Measurements from ENCODE around the gene HSP90AA1. TPM values are rescaled to one million over a fixed set of nuclear protein-coding genes. Genes with fewer than 3 reads are reported as not detected.
"Not testable (repeated sequence)": the region's sequence is repeated elsewhere in the genome, so short reads cannot be mapped to it uniquely, and the experiment has no call there.

The HSP90AA1 gene
- total RNA-seq, 2 experiments from 2014 or later, result 1,101 to 1,115 TPM

DNA sequence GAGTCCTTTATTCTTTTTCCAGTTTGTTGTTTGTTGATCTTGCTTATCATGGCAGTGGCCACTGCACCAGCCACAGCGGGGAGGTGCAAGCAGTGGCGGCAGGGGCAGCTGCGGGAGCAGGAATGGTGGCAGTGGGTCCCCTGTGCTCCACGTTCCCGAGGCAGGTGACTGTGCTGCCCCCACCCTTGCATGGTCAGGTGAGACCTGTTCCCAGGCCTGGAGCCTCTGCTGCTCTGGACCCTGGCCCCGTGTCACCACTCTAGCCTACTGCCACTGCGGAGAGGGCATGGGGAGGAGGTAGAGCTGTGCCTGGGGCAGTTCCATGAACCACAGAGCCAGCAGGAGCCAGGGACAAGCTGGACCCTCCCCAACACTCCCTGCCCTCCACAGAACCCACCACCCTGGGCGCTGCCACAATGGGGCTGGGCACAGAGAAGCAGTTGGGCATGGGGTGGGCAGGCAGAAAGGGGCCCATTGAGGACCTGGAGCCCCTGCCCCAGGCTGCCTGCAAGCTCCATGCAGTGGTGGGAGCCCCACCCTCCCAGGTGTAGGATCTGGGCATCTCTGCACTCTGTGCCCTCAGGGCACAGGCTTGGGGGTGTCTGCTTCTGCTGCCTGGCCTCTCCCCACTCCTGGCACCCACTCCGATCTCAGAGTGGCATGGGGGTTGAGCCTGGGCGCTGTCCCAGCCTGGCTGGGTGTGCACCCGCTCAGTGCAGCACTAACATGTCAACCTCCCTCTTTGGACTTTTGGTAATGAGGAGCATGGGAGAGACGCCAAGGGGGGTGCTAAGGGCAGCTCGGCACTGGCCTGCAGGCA lies 29.7 kb upstream of the HSP90AA1 start:
- Mint-ChIP-seq H3K27me3 (no peaks in the 10 kb centered on the region), H3K4me3 (no peak overlapping the region), H3K4me1 (ENCODE audit: low read depth) (no peaks in the 10 kb centered on the region), H3K9me3 (no peaks in the 10 kb centered on the region), H3K36me3 (ENCODE audit: low read depth) (peaks cover 3% of the 10 kb centered on the region), H3K27ac (no peak overlapping the region)
- ChIA-PET POLR2A (interaction anchor here (0.6 kb wide), 1 partner anchor 178 kb away, joined by 5 read pairs; no protein-coding TSS in a partner anchor), CTCF (interaction anchor here (1.3 kb wide), 1 partner anchor 21 kb away, joined by 3 read pairs; no protein-coding TSS in a partner anchor)
- DNase-seq (no peak), ATAC-seq (no peak)
- intact Hi-C loops (cut with micrococcal nuclease), result no loop called here
- TF ChIP-seq, protein P1, sequence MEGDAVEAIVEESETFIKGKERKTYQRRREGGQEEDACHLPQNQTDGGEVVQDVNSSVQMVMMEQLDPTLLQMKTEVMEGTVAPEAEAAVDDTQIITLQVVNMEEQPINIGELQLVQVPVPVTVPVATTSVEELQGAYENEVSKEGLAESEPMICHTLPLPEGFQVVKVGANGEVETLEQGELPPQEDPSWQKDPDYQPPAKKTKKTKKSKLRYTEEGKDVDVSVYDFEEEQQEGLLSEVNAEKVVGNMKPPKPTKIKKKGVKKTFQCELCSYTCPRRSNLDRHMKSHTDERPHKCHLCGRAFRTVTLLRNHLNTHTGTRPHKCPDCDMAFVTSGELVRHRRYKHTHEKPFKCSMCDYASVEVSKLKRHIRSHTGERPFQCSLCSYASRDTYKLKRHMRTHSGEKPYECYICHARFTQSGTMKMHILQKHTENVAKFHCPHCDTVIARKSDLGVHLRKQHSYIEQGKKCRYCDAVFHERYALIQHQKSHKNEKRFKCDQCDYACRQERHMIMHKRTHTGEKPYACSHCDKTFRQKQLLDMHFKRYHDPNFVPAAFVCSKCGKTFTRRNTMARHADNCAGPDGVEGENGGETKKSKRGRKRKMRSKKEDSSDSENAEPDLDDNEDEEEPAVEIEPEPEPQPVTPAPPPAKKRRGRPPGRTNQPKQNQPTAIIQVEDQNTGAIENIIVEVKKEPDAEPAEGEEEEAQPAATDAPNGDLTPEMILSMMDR (IDR thresholded peaks at IDR 0.05), result no peak

DNA sequence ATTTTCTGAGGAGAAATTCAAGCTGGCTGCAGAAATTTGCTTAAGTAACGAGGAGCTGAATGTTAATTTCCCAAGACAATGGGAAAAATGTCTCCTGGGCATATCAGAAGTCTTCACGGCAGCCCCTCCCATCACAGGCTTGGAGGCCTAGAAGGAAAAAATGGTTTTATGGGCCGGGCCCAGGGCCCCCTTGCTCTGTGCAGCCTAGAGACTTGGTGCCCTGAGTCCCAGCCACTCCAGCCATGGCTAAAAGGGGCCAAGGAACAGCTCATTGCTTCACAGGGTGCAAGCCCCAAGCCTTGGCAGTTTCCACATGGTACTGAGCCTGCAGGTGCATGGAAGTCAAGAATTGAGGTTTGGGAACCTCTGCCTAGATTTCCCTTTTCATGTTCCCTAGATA lies 24.3 kb upstream of the HSP90AA1 start:
- H3K4me3 Mint-ChIP-seq, result no peak overlapping the region
- no peaks in the 10 kb centered on the region for H3K4me1 Mint-ChIP-seq (ENCODE audit: low read depth)
- CTCF ChIA-PET, result interaction anchor here (1.0 to 2.4 kb wide), 2 partner anchors 15 to 105 kb away, joined by 3 to 10 read pairs; no protein-coding TSS in a partner anchor
- TF ChIP-seq, protein P1 (IDR thresholded peaks at IDR 0.05), result no peak
- H3K27ac Mint-ChIP-seq, result no peak overlapping the region
- intact Hi-C loops (cut with micrococcal nuclease), result no loop called here
- no peaks in the 10 kb centered on the region for H3K36me3 Mint-ChIP-seq (ENCODE audit: low read depth)
- no peak for ATAC-seq
- POLR2A ChIA-PET, result interaction anchor here (1.2 kb wide), 1 partner anchor 133 kb away, joined by 3 read pairs; no protein-coding TSS in a partner anchor
- no peak for DNase-seq
- peaks cover 5% of the 10 kb centered on the region for H3K9me3 Mint-ChIP-seq
- no peaks in the 10 kb centered on the region for H3K27me3 Mint-ChIP-seq

DNA sequence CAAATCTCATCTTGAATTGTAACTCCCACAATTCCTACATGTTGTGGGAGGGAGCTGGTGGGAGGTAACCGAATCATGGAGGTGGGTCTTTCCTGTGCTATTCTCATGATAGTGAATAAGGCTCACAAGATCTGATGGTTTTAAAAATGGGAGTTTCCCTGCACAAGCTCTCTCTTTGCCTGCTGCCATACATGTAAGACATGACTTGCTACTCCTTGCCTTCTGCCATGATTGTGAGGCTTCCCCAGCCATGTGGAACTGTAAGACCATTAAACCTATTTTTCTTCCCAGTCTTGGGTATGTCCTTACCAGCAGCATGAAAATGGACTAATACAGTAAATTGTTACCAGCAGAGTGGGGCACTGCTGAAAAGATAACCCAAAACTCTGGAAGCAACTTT lies 22.5 kb upstream of the HSP90AA1 start:
- CTCF ChIA-PET, result interaction anchor here (1.8 kb wide), 1 partner anchor 13 kb away, joined by 6 read pairs; no protein-coding TSS in a partner anchor

DNA sequence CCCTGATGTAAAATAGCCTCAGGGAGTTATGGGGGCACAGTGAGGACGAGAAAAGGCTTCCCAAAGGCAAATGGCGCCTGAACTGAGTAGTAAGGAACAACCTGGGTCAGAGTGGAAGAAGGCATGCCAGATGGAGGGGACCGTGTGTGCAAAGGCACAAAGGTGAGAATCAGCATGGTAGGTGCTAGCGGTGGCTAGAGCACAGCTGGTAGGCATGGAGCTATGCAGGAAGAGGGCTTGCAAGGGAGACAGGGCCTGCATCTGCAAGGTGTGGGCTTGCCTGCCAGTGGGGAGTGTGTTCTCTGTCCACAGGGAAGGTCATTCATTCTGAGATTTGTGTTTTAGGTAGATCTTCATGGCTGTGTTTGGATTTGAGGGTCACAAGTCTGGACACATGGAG lies 18.5 kb upstream of the HSP90AA1 start:
- H3K27ac Mint-ChIP-seq, result no peak overlapping the region
- no peak for ATAC-seq
- POLR2A ChIA-PET, result no interaction called here
- H3K27me3 Mint-ChIP-seq, result no peaks in the 10 kb centered on the region
- CTCF ChIA-PET, result interaction anchor here (2.6 kb wide), 1 partner anchor 9 kb away, joined by 19 read pairs; no protein-coding TSS in a partner anchor
- peaks cover 5% of the 10 kb centered on the region for H3K9me3 Mint-ChIP-seq
- no peaks in the 10 kb centered on the region for H3K36me3 Mint-ChIP-seq (ENCODE audit: low read depth)
- TF ChIP-seq, protein P1 (IDR thresholded peaks at IDR 0.05), result no peak
- DNase-seq, result no peak
- no peak overlapping the region for H3K4me3 Mint-ChIP-seq
- intact Hi-C loops (cut with micrococcal nuclease), result no loop called here
- H3K4me1 Mint-ChIP-seq (ENCODE audit: low read depth), result no peaks in the 10 kb centered on the region

More for the DNA sequence above, 22.5 kb upstream of the HSP90AA1 start:
- H3K4me1 Mint-ChIP-seq (ENCODE audit: low read depth); intact Hi-C loops (cut with micrococcal nuclease); H3K36me3 Mint-ChIP-seq (ENCODE audit: low read depth); H3K9me3 Mint-ChIP-seq; ATAC-seq; H3K27me3 Mint-ChIP-seq; DNase-seq; POLR2A ChIA-PET; H3K4me3 Mint-ChIP-seq; H3K27ac Mint-ChIP-seq: not testable (repeated sequence)

DNA sequence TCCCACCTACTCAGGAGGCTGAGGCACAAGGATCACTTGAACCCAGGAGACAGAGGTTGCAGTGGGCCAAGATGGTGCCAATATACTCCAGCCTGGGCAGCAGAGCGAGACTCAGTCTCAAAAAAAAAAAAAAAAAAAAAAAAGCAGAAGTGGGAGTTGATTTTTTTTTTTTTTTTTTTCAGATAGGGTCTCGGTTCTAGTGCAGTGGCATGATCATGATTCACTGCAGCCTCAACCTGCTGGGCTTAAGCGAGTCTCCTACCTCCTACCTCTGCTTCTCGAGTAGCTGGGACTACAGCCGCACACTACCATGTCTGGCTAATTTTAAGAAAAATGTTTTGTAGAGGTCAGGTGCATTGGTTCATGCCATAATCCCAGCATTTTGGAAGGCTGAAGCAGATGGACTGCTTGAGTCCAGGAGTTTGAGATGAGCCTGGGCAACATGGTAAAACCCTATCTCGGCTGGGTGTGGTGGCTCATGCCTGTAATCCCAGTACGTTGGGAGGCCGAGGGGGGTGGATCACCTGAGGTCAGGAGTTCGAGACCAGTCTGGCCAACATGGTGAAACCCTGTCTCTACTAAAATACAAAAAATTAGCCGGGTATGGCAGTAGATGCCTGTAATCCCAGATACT lies 16.3 kb upstream of the HSP90AA1 start:
- DNase-seq (no peak), ATAC-seq (no peak)
- POLR2A ChIA-PET, result no interaction called here
- intact Hi-C loops (cut with micrococcal nuclease), result no loop called here
- H3K27ac Mint-ChIP-seq, result no peak overlapping the region
- H3K4me1 Mint-ChIP-seq (ENCODE audit: low read depth), result no peaks in the 10 kb centered on the region
- no peaks in the 10 kb centered on the region for H3K9me3 Mint-ChIP-seq
- TF ChIP-seq, protein P1 (IDR thresholded peaks at IDR 0.05), result no peak
- no peak overlapping the region for H3K4me3 Mint-ChIP-seq
- H3K36me3 Mint-ChIP-seq (ENCODE audit: low read depth), result no peaks in the 10 kb centered on the region
- no peaks in the 10 kb centered on the region for H3K27me3 Mint-ChIP-seq
- CTCF ChIA-PET, result no interaction called here

Measured in activated CD8-positive, alpha-beta T cell treated with anti-CD3 and anti-CD28 coated beads for 36 hours (primary cell).